8988T (cell line): ENCODE results near the gene PROM2.
A peak's percentile ranks its signal among the peaks of the same experiment; 100 is the strongest.
"Not testable (repeated sequence)": the region's sequence is repeated elsewhere in the genome, so short reads cannot be mapped to it uniquely, and the experiment has no call there.

Experiments used
- DNase-seq: peaks from one replicate; pipeline ENCODE4 v3.0.0; 2011

The PROM2 gene

DNA sequence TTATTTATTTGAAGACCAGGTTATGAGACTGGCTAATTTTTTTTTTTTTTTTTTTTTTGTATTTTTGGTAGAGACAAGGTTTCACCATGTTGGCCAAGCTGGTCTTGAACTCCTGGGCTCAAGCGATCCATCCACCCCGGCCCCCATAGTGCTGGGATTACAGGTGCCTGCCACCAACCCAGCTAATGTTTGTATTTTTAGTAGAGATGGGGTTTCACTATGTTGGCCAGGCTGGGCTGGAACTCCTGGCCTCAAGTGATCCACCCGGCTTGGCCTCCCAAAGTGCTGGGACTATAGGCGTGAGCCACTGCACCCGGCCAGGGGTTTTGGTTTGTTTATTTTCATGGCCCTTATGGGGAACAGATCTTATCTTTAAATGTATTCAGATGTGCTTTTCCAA, 4.5 kb upstream of the PROM2 start:
- not testable (repeated sequence) for DNase-seq

DNA sequence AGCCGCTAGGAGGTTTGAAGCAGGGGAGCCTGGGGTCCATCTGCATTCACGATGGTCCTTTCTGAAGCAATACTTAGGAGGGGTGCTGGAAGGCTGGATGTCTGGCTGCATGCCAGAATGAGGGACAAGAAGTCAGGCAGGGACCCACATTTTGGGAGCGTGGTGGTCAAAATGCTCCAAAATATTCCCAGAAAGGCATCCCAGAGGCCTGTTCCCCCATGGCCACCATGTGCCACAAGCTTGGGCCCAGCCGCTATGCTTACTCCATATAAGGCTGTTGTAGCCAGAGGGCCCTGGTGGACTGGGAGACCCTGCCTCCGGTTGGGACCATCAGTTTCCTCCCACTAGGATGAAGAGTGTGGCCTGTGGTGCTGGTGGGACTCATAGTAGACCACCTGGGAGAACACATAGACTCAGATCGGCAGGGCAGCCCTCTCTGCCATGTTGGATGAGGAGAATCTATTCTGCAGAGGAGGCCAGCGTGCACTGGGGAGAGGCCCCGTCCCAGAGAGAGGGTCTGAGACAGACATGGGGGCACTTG, 3.6 kb upstream of the PROM2 start:
- DNase-seq = no peak

DNA sequence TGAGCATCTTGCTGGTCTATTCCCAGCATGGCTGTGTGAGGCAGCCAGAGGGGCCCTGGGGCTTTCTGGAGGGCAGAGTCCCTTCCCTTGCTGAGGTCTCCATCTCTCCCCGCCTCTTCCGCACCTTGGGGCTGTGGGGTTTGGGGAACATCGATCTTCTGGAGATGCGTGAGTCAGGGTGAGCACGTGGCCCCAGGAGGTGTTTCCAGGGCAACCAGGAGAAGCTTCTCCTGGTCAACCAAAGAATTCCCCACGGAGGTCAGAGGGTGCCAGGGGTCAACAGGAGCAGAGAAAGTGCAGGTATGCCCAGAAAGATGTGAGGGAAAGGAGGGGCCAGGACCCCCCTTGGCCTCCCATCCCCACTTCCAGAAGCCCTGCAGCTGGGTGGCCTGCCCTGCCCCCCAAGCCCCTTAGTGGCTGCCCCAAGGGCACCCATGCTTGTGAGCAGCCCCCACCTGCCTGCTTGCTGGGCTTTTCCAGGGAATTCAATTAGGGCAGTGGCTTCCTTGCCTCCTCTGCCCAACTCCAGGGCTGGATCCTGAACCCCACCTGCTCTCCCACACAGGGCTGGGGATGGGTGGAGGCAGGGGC, 2.8 kb upstream of the PROM2 start:
- no peak for DNase-seq

DNA sequence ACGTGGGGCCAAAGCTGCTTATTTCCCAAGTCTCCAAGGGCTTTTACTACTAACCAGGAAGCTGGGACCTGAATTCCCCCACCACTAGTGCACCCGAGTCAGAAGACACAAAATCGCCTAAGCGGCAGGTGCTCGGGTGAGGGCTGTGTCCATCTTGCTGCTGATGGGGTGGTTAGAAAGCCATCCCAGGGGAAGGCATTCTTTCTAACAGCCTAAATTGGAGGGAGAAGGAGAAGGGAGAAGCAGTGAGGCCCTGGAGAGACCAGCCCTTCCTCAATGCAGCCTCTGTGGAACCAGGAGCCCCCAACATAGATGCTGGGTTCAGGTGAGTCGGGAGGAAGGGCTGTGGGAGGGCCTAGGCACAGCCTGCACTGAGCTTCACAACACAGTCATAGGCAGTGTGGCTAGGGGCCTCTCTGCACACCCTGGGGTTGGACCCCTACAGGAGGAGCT, 1.9 kb upstream of the PROM2 start:
- DNase-seq = no peak

DNA sequence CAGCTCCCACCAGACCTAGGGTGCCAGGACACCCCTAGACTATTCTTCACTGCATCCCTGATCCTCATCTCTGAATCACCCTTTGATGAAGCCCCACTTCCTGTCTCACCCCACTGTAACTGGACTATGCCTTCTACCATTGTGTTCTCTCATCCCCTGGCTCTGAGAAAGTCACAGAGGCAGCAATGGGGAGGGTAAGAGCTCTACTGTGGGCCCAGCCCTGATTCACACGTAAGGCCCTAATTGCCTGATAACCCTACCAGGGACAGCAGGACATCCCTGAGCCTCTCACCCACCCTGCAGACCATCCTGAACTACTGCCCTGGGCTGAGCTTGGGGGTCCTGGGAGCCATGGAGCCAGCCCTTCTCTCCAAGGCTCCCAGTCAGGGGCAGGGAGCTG, 1.5 kb upstream of the PROM2 start:
- no peak for DNase-seq

DNA sequence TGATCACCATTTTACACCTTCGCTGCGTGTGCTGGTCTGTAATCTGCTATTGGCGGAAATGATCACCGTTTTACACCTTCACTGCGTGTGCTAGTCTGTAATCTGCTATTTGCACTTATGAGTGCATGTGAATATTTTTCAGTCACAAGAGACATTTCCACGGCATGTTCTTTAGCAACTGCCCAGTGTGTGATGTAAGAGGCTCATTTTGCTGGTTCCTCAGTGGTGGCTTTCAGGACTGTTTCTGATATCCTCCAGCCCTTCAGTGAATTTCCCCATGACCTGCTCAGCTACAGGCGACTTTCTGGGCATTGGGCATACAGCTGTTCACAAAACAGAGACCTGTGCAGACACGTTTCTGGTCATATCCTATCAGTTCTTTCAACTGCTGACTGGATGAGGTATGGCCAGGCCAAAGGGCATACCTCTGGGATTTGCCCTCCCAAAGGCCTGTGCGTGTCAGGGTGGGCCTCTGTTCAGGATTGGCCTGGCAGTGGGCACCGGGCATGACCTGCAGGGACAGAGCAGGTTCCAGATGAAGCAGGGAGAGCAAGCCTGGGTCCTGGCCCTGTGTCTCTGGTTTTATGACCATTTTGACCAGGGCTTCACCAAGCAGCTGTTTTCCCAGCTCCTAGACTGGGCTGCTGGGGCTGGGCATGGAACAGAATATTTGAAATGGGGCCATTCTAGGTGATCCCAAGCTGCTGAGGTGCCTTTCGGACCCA, 521 bp upstream of the PROM2 start:
- no peak for DNase-seq

DNA sequence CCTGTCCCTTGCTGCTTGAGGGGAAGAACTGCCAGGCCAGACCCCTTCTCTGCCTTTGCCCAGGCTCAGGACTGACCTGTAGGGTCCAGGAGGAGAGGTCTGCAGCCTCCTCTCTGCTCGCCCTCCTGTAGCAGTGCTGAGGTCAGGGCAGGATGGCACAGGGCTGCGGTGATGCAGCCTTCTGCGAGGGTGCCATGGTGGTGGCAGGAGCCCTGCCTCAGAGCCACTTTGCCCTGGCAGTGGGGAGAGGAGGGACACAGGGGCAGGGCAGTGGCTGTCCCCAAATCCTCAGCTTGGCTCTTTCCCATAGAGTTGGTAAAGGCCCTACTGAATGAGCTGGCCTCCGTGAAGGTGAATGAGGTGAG, 884 bp downstream of the PROM2 start:
- DNase-seq = no peak

DNA sequence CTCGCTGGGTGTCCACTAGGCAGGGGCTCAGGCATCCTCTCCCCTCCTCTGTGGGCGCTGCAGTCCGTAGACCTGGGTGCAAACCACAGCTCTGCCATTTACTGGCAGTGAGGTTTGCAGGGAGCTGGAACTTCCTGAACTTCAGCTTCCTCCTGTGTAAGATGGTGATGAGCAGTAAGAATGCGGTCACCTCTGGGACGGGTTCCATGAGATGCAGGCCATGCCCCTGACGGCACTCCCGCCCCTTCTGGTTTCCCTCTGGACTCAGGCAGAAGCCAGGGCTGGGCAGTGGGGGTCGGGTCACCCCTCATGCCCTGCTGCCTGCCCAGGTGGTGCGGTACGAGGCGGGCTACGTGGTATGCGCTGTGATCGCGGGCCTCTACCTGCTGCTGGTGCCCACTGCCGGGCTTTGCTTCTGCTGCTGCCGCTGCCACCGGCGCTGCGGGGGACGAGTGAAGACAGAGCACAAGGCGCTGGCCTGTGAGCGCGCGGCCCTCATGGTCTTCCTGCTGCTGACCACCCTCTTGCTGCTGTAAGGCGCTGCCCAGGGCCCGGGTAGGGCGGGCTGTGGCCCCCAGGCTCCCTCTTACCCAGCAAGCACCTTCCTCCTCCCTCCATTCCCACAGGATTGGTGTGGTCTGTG, 1.5 kb downstream of the PROM2 start:
- DNase-seq = no peak

DNA sequence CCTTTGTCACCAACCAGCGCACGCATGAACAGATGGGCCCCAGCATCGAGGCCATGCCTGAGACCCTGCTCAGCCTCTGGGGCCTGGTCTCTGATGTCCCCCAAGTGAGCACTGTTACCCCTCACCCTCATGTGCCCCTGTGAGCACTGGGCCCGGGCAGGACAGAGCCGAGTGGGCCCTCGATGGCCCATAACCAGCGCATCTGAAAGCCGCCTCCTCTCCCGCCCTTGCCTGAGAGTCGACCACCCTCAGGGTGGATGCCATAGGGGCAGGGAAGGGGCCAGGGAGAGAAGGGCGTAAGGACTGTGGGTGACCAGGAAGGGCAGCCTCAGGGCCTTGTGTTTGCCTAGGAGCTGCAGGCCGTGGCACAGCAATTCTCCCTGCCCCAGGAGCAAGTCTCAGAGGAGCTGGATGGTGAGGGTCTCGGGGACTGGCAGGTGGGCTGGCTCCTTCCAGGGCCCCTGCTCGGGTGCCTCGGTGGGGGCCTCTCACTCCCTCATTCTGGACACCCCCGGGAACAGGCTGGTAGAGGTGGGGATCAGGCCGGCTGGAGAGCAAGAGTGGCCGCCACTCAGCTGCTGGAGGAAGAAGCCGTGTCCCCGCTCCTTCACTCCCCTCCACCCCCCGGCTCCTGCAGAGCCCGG, 2.1 kb downstream of the PROM2 start:
- DNase-seq = no peak

DNA sequence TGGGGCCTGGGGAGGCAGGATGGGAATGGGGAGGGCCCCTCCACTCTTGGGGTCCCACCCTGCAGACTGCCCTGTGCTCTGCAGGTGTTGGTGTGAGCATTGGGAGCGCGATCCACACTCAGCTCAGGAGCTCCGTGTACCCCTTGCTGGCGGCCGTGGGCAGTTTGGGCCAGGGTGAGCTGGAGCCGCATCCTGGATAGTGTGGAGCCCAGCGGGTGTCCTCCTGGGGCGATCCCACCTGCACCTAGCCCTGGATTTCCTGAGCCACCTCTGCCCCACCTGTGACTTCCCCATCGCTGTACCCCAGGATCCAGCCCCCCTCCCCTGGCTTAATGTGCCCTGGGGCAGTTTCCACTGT, 2.6 kb downstream of the PROM2 start:
- no peak for DNase-seq

DNA sequence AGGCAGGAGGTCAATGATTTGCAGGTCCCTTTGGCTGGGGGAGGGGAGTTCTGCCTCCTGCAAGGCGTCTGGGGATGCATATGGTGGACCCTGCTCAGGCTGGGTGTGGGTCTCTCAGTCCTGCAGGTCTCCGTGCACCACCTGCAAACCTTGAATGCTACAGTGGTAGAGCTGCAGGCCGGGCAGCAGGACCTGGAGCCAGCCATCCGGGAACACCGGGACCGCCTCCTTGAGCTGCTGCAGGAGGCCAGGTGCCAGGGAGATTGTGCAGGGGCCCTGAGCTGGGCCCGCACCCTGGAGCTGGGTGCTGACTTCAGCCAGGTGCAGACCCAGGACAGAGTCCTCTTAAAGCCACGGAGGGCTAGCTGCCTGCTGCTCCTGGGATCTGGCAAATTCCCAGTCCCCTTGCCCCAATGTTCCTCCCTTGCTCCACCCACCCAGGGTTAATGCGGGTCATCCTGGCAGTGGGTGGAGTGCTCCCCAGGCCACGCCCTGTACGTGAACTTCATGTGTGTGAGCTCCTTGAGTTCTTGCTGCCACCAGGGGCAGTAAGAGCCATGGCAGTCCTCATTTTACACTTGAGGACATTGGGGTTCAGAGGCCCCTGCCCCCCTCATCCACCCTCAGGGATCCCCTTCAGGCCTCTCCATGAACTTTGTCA, 3.1 kb downstream of the PROM2 start:
- no peak for DNase-seq

DNA sequence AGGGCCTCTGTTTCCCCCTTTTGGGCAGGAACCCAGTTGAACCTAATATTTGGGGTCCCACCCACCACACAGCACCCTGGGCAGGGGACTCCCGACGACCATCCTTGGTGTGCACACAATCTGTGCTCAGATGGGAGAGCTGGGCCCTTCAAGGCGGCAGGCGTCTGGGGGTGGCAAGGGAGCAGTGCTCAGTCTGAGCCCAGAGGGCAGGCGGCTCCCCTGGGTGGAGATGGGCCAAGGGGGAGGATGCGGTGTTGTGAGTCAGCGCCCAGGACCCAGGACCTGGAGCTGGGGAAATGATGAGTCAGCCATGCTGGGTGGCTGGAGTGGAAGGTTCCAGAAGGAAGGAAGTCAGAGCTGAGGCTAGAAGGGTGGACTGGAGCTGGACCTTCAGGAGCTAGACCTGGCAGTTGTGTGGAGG, 3.8 kb downstream of the PROM2 start:
- peak; percentile 65 for DNase-seq

DNA sequence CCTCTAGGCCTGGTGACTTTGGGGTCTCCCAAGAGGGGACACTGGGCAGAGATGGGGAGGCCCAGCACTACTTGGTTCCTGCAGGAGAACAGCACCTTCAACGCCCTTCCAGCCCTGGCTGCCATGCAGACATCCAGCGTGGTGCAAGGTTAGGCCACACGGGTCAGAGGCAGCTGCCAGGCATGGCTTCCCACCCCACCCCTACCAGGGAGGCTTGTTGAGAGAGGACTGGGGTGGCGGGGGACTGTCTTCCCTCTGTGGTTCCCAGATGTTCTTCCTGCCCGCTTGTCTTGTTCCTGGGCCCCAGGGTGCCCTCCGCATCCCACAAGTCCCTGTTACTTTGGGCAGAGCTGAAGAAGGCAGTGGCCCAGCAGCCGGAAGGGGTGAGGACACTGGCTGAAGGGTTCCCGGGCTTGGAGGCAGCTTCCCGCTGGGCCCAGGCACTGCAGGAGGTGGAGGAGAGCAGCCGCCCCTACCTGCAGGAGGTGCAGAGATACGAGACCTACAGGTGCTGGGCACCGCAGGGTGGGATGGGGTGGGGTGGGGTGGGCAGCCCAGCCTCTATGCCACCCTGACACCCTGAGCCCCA, 4.5 kb downstream of the PROM2 start:
- DNase-seq = no peak

DNA sequence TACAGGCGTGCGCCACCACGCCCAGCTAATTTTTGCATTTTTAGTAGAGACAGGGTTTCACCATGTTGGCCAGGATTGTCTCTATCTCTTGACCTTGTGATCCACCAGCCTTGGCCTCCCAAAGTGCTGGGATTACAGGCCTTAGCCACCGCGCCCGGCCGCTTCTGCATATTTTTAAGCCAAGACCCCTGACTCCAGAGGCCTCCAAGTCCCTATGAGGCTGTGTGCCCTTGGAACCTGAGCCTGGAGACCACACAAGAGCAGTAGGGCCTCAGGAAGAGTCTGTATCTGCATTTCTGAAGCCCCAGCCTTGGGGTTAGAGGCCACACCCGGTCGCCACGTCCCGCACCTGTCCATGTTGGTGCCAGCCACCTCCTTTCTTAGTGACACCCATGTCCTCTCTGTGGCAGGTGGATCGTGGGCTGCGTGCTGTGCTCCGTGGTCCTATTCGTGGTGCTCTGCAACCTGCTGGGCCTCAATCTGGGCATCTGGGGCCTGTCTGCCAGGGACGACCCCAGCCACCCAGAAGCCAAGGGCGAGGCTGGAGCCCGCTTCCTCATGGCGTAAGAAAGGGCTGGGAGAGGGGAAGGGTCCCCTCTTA, 5.3 kb downstream of the PROM2 start:
- no peak for DNase-seq

DNA sequence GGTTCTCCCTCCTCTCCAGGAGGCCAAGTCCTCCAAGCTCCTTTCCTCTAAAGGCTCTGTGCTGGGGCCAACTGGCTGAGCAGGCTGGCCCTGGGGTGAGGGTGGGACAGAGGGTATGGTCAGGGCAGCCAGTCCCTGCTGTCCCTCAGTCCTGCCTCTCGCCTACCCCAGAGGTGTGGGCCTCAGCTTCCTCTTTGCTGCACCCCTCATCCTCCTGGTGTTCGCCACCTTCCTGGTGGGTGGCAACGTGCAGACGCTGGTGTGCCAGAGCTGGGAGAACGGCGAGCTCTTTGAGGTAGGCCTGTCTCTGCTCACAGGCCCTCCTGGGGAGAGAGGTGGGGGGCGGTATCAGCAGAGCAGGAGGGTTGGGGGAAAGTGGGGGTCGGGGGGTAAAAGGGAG, 6.8 kb downstream of the PROM2 start:
- no peak for DNase-seq

DNA sequence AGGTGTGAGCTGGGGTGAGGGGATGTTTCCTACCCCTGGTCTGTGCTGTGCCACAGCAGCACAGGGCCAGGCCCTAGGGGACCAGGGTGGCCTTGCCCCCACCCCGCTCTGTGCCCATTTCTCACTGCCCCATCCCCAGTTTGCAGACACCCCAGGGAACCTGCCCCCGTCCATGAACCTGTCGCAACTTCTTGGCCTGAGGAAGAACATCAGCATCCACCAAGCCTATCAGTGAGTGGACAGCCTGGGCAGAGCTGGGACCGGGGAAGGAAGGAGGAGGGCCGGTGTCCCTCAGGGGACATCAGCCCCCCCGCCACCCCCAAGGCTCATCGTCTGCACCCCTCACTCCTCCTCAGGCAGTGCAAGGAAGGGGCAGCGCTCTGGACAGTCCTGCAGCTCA, 7.5 kb downstream of the PROM2 start:
- DNase-seq = no peak

DNA sequence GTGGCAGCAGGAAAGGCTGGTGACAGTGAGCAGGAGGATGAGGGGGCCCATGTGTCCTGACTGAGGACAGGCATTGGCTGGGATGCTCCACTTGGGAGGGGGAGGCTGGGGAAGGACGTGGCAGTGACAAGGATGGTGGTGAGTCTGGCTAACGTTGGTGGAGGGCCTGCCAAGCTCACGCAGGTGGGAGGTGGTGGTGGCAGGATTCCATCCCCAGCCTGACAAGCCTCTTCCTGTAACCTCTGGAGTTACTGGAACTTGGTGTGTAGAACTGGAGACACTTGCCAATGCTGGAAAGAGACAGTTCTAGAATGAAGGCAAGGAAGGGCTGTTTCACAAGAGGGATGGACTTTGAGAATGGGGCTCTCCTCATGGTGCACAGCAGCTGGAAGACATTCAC, 8.2 kb downstream of the PROM2 start:
- DNase-seq = no peak

DNA sequence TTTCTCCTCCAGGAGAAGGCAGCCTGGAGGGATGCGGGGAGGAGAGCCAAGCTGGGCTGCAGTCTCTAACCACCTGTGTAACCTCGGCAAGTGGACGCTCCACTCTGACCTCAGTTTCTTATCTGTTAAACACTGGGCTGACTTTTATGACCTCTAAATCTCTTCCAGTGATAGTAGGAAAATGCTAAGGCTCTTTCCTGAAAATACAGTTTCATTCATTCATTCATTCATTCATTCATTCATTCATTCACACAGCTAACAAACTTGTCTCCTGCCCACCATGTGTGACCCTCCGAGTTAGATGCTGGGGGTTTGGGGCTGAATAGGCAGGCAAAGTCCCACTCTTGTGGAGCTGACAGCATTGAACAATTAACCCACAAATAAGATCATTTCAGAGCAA, 9.3 kb downstream of the PROM2 start:
- no peak for DNase-seq

DNA sequence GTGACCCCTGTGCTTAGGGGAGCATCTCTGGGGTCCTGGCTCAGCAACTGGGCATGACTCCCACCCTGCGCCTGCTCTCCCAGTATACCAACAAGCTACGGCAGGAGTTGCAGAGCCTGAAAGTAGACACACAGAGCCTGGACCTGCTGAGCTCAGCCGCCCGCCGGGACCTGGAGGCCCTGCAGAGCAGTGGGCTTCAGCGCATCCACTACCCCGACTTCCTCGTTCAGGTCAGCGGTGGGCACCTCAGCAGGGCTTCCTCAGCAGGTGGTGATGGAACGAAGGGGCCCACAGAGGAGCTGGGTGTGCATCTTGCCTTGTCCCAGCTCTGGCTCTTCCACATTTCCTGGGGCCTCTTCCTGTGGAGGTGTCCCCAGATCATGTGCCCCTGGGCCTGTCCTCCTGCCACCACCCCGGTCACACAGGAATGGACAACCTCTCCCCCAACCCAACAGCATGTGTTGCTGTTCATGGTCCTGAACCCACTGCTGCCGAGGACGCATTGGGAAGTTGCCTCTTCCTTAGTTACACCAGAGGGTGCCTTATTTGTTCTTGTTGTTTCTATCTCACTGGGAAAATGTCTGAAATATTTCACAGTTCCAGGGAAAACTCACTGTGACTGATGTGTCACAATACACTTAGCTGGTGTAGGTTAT, 10.8 kb downstream of the PROM2 start:
- no peak for DNase-seq

DNA sequence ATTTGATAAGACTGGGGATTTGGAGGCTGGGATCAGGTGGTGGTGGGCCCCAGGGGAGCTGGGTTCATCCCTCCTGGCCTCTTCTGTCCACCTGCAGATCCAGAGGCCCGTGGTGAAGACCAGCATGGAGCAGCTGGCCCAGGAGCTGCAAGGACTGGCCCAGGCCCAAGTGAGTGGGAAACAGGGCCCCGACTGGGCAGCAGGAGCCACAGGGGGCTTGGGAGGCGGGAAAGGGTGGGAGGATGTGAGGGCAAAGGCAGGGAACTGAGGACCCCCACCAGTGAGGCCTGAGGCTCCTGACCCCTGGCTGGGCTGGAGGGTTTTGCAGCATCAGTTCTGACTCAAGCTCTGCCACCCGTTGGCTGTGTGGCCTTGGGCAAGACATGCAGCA, 11.3 kb downstream of the PROM2 start:
- no peak for DNase-seq

DNA sequence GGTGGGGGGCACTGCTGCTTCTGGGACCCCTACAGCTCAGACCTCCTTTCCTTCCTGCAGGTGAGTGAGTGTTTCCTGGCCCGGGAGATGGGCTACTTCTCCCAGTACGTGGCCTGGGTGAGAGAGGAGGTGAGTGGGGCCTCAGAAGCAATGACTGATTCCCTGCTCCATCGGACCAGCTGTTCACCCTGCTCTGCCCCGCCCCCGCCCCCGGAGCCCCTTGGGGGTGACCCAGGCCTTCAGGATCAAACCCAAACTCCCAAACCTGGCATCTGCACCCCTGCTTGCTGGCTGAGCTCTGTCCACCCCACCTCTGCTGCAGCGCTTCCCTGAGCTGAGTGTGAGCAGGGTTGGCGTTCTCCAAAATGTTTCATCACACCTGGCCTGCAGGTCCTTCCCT, 13.1 kb downstream of the PROM2 start:
- DNase-seq = no peak

DNA sequence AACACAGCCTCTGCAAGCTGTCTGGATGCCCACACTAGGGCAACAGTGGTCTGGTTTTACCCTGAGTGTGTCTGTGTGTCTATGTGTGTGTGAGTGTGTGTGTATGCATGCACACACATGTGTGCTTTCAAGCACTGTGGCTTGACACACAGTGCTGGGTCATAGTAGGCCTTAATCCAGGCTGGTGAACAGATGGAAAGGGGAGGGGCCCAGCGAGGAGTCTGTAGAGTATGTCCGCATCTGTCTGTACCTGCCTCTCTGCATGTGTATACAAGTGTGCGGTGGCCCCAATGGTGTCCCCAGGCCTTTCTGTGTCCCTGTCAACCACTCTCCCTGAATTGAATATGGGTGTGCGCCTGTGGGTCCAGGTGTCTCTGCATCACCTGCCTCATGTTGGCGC, 13.6 kb downstream of the PROM2 start:
- DNase-seq = no peak
